ENCODE data around the gene DNAJC18.
A peak's percentile ranks its signal among the peaks of the same experiment; 100 is the strongest.
"Not testable (repeated sequence)": the region's sequence is repeated elsewhere in the genome, so short reads cannot be mapped to it uniquely, and the experiment has no call there.

DNAJC18 gene

GRCh38 chr5:139425497-139425896, 13.8 kb downstream of the DNAJC18 start:
- no peak for DNase-seq

DNA sequence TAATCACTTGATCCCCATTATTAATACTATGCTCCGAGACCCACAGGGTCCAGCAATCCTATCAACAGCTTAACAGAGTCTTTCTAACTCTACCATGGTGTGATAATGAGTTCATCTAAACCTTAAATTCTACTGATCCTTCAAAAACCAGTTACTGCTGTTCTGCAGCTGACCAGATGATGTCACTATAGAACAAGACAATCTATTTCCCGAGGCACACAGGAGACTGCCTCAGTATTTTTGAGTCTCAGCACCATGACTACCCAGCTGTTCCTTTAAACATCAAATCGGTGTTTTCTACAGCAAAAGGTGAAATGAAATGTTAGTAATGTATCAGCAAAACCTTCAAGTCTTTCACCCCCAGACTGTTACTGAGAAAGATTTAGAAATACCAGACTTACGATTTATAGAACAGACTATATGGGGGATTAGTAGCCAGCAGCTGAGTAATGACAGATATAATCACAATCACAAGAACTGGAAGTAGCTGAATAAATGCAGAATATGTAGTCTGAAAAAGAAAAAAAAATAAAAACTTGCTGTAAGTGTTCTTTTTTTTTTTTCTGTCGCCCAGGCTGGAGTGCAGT, 16.9 kb downstream of the DNAJC18 start:
- DNase-seq = peak in 3 of 5 experiments; percentile 15 to 82 (median 50)

- no peak for DNase-seq
Measured at GRCh38 chr5:139419226-139420192, 19.8 kb downstream of the DNAJC18 start.

DNA sequence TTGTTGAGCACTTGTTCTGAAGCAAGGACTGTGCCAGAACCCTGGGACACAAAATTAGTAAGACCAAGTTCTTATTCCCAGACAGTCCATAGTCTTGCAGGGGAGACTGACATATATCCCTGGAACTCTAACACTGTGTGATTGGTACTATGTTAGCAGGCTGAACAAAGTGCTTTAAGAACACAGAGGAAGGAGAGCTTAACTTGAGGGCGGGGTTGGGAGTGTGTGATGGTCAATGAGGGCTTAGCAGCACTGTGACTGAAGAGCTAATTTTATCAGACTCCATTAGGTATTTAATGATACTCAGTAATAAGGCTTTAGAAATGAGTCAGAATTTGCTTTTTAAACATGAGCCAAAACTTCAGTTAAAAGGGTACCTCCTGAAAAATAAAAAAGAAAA, 20.5 kb downstream of the DNAJC18 start:
- no peak for DNase-seq

DNA sequence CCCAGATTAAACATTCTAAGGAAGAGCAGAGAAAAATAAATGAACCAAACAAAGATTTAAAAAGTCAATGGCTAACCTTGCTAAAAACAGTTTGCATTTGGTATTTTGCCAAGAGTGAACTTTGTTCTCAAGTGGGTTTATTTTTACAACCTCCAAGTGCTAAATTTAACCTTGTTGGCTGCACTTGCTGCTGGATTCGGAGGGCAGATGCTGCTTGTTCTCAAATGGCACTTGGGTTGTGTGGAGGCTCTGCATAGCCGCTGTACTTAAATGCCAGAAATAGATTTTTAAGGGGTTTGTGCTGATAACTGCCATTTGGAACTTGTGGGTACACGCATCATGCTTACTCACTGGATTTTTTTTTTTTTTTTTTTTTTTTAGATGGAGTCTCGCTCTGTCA, 22.1 kb downstream of the DNAJC18 start:
- DNase-seq = no peak

DNA sequence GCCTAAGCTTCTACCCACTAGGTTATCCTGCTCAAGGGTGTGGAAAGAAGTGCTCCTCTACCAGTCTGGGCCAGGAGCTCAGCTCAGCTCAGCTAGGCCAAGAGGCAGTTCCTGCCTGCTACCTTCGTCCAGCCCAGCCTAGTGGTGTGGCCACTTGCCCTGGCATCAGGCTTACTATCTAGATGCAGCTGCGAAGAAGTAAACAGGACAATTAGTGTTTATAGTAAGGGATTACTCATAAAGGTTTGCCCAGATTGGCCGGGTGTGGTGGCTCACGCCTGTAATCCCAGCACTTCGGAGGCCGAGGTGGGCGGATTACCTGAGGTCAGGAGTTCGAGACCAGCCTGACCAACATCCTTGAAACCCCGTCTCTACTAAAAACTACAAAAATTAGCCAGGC, 22.7 kb downstream of the DNAJC18 start:
- DNase-seq = no peak

GRCh38 chr5:139415869-139416268, 23.5 kb downstream of the DNAJC18 start:
- no peak for DNase-seq

- DNase-seq = peak in 1 of 5 experiments; percentile 47
Measured at GRCh38 chr5:139415221-139415861, 24.0 kb downstream of the DNAJC18 start.

- DNase-seq = no peak
Measured at GRCh38 chr5:139414581-139415130, 24.7 kb downstream of the DNAJC18 start.

GRCh38 chr5:139413963-139414362, 25.4 kb downstream of the DNAJC18 start:
- peak in 1 of 5 experiments; percentile 38 for DNase-seq

DNA sequence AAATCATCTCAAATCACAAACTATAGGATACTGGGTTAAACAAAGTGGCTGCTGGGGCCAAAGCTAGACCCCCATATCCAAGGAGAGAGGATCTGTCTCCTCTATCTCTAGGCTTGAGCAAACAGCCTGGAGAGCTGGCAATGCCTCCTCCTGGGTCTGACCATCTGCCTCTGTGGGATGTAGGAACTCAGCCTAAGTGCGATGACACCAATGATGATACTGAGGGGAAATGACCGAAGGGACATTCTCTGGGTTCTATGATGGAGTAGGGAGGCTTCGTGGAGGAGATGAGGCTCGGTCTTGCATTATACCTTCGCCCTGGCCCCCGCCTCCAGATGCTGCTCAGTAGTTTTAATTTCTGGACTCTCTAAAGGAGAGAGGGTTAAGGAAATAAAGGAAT, 26.2 kb downstream of the DNAJC18 start:
- DNase-seq = no peak

DNA sequence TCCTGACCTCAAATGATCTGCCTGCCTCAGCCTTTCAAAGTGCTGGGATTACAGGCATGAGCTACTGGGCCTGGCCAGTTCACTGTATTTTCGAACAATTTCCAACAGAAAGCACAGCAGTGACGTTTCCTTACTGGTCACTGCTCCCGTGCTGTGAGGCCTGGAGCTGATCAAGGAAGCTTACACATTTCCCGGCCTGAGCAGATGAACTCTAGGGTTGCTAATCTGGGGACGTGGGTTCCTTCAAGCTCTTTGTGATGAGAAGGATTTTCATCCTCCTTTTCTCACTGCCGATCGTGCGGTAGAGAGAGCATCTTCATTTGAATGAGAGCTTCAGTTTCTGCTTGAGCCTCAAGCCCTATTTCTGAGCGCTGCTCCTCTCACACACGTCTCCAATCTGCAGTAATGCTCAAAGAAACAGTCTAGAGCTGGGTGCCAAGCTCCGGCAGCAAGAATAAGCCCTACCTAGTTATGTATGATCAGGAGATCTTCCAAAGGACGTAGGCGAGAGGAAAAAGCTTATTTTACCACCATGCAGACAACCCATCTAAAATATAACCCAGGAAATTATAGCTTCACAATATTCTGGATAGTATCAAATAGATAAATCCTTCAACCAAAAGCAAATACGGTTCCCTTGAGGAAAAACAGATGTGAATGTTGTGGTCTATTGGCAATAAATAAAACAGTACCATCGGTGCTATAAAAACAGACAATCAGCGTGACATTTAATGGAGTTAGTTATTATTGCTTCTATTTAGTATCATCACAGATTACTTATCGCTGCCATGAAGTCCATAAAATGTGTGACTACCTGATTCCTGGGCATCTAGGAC, 28.1 kb downstream of the DNAJC18 start:
- no peak for DNase-seq

GRCh38 chr5:139410121-139410992, 29.0 kb downstream of the DNAJC18 start:
- no peak for DNase-seq

- not testable (repeated sequence) for DNase-seq
Measured at GRCh38 chr5:139409116-139409515, 30.2 kb downstream of the DNAJC18 start.

- no peak for DNase-seq
Measured at GRCh38 chr5:139408191-139408590, 31.1 kb downstream of the DNAJC18 start.

- DNase-seq = no peak
Measured at GRCh38 chr5:139407517-139407916, 31.8 kb downstream of the DNAJC18 start.

GRCh38 chr5:139406963-139407362, 32.4 kb downstream of the DNAJC18 start:
- no peak for DNase-seq

GRCh38 chr5:139404484-139404840, 34.9 kb downstream of the DNAJC18 start:
- DNase-seq = peak in 1 of 5 experiments; percentile 41

- peak; percentile 92 to 99 (median 96) for DNase-seq
Measured at GRCh38 chr5:139403787-139404483, 35.4 kb downstream of the DNAJC18 start, which contains the start of gene SPATA24. Gene SPATA24 (minus strand): TSS chr5:139404089. CDS start chr5:139404060, 29 bp downstream.

GRCh38 chr5:139403418-139403786, 35.9 kb downstream of the DNAJC18 start:
- DNase-seq = no peak
